Neural progenitor cell (in vitro differentiated cells): ENCODE data around the gene BARX1. TPM values are rescaled to one million over a fixed set of nuclear protein-coding genes. Genes with fewer than 3 reads are reported as not detected.

Source experiments
- DNase-seq: peaks from one replicate; pipeline ENCODE4 v3.0.0-alpha.2; 2016; ENCODE audit warnings: low spot score
- H2AFZ ChIP-seq: fragments of 200-600 bp; sonication (generic); replicated peaks from 2 replicates; pipeline ENCODE4 v1.6.1; 2016; ENCODE audit warnings: antibody characterized with exemption
- H3F3A ChIP-seq: fragments of 200-600 bp; sonication (generic); 2 replicates; pipeline ENCODE4 v1.6.1; 2016; ENCODE audit warnings: antibody characterized with exemption, low read depth
- H3K27ac ChIP-seq: fragments of 200-600 bp; sonication (generic); 2 replicates; pipeline ENCODE4 v1.5.1; 2016; ENCODE audit warnings: mild to moderate bottlenecking
- H3K27me3 ChIP-seq: fragments of 200-600 bp; sonication (generic); 2 replicates; pipeline ENCODE4 v1.6.1; 2016; ENCODE audit warnings: mild to moderate bottlenecking, moderate library complexity
- H3K36me3 ChIP-seq: fragments of 200-600 bp; sonication (generic); 2 replicates; pipeline ENCODE4 v1.5.1; 2016
- H3K4me1 ChIP-seq: fragments of 200-600 bp; sonication (generic); 2 replicates; pipeline ENCODE4 v1.6.1; 2016; ENCODE audit warnings: mixed run types
- H3K4me2 ChIP-seq: fragments of 200-600 bp; sonication (generic); 2 replicates; pipeline ENCODE4 v1.6.1; 2016
- H3K4me3 ChIP-seq: fragments of 200-600 bp; sonication (generic); 2 replicates; pipeline ENCODE4 v1.5.1; 2016
- H3K79me2 ChIP-seq: fragments of 200-600 bp; sonication (generic); 2 replicates; pipeline ENCODE4 v1.6.1; 2016; ENCODE audit warnings: low read depth
- H3K9ac ChIP-seq: fragments of 200-600 bp; sonication (generic); 2 replicates; pipeline ENCODE4 v1.6.1; 2016
- H3K9me3 ChIP-seq: fragments of 200-600 bp; sonication (generic); 2 replicates; pipeline ENCODE4 v1.5.1; 2016; ENCODE audit warnings: low read depth
- H4K20me1 ChIP-seq: fragments of 200-600 bp; sonication (generic); 2 replicates; pipeline ENCODE4 v1.6.1; 2016; ENCODE audit warnings: low read depth
- H3K27ac Mint-ChIP-seq: 3 replicates; pipeline ENCODE4 v1.8.0; 2021; ENCODE audit warnings: mixed read lengths
- H3K27me3 Mint-ChIP-seq: 2 replicates; pipeline ENCODE4 v1.8.0; 2022; ENCODE audit warnings: low read depth, mild to moderate bottlenecking, inconsistent platforms, moderate library complexity, mixed read lengths; ENCODE audit not compliant: insufficient read depth
- H3K36me3 Mint-ChIP-seq: 3 replicates; pipeline ENCODE4 v1.8.0; 2021; ENCODE audit warnings: mixed read lengths
- H3K4me1 Mint-ChIP-seq: 3 replicates; pipeline ENCODE4 v1.8.0; 2021; ENCODE audit warnings: mixed read lengths
- H3K4me3 Mint-ChIP-seq: 3 replicates; pipeline ENCODE4 v1.8.0; 2021; ENCODE audit warnings: mild to moderate bottlenecking, moderate library complexity, mixed read lengths
- H3K9me3 Mint-ChIP-seq: 3 replicates; pipeline ENCODE4 v1.8.0; 2020; ENCODE audit warnings: mixed read lengths
- CTCF ChIP-seq: fragments of 200-600 bp; sonication (generic); IDR thresholded peaks from 2 replicates; pipeline ENCODE4 v1.5.1; 2017; ENCODE audit warnings: antibody characterized with exemption, mild to moderate bottlenecking
- EZH2 ChIP-seq: fragments of 200-600 bp; sonication (generic); IDR thresholded peaks from 2 replicates; pipeline ENCODE4 v1.6.1; 2017; ENCODE audit warnings: antibody characterized with exemption, mild to moderate bottlenecking, moderate library complexity
- EZH2phosphoT487 ChIP-seq: fragments of 200-600 bp; sonication (generic); IDR thresholded peaks from 2 replicates; pipeline ENCODE4 v1.6.1; 2017; ENCODE audit warnings: antibody characterized with exemption
- total RNA-seq: library from RNA; depleted of rRNA; stranded (reverse); fragments of >200 nt; gene quantifications from 2 replicates; pipeline ENCODE4 v1.2.3, GENCODE V29; 2015; ENCODE audit warnings: low replicate concordance

BARX1 gene
- total RNA-seq, 1 donor from 2014 or later = 0.17 TPM

- TF ChIP-seq CTCF = peak; percentile 92
- TF ChIP-seq EZH2phosphoT487 = no peak
- Histone ChIP-seq H4K20me1 (peaks cover 39% of the 10 kb centered on the region), H3K9me3 (no peaks in the 10 kb centered on the region), H3K4me1 (peaks cover 13% of the 10 kb centered on the region), H3K4me3 (no peak overlapping the region), H3F3A (no peaks in the 10 kb centered on the region), H3K9ac (no peak overlapping the region), H2AFZ (no peak overlapping the region), H3K36me3 (no peaks in the 10 kb centered on the region), H3K27me3 (peaks cover 63% of the 10 kb centered on the region), H3K79me2 (no peaks in the 10 kb centered on the region), H3K4me2 (no peak overlapping the region), H3K27ac (no peak overlapping the region)
- Mint-ChIP-seq H3K4me1 (peaks cover 8% of the 10 kb centered on the region), H3K27ac (no peak overlapping the region), H3K9me3 (no peaks in the 10 kb centered on the region), H3K4me3 (no peak overlapping the region), H3K36me3 (no peaks in the 10 kb centered on the region), H3K27me3 (peaks cover 46% of the 10 kb centered on the region)
- DNase-seq = peak; percentile 93
Observed at GRCh38 chr9:93962561-93963440, 7.6 kb upstream of the BARX1 start.

GRCh38 chr9:93962017-93962416 is 6.9 kb upstream of the BARX1 start:
- Histone ChIP-seq H3F3A (no peaks in the 10 kb centered on the region), H2AFZ (no peak overlapping the region), H3K27ac (no peak overlapping the region), H3K36me3 (no peaks in the 10 kb centered on the region), H3K9me3 (no peaks in the 10 kb centered on the region), H4K20me1 (peaks cover 47% of the 10 kb centered on the region), H3K4me1 (peaks cover 13% of the 10 kb centered on the region), H3K4me2 (no peak overlapping the region), H3K27me3 (peaks cover 71% of the 10 kb centered on the region), H3K9ac (no peak overlapping the region), H3K79me2 (no peaks in the 10 kb centered on the region), H3K4me3 (no peak overlapping the region)
- no peak overlapping the region for H3K4me3 Mint-ChIP-seq
- H3K27ac Mint-ChIP-seq = no peak overlapping the region
- peaks cover 8% of the 10 kb centered on the region for H3K4me1 Mint-ChIP-seq
- no peaks in the 10 kb centered on the region for H3K9me3 Mint-ChIP-seq
- no peaks in the 10 kb centered on the region for H3K36me3 Mint-ChIP-seq
- TF ChIP-seq CTCF (no peak), EZH2phosphoT487 (no peak), EZH2 (no peak)
- no peak for DNase-seq
- H3K27me3 Mint-ChIP-seq = peaks cover 53% of the 10 kb centered on the region

DNA sequence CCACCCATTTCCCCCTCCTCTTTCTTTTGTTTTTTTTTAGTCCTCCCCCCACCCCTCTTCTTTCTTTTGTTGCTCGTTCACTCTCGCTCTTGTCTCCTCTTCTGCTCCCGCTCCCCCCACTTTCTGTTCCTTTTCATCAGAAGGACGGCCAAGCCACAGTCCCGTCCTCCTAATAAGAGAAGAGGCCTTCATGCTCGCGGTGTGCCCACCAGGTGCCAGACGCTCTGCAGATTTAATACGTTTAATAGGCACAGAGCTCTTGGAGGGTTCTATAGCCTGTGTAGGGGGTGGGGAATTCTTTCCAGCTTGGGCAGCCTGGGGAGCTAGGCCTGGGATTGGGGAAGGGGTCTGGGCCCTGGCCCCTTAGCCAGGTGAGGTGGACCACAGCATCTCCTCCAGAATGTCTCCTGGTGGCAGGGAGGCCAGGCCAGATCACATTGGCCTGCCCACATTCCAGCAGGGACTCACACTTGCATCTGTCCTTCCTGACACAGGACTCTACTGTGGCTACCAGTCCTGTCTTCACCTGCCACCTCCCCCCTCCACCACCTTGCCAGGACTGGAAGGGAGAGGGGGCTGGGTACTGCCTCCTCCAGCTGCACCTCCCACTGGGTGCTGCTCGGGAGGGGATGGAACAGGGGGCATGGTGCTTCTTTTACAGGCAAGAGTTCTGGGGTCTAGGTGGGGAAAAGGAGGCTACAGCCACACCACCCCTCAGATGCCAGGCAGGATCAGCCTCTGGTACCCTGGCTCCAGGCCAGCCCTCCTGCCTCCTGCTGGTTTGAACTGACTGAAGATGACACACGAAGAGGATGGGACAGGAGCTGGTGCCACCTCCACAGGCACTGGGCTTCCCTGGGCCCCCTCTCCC is 6.1 kb upstream of the BARX1 start:
- H3K27ac Mint-ChIP-seq = no peak overlapping the region
- no peaks in the 10 kb centered on the region for H3K79me2 ChIP-seq
- H3K27me3 ChIP-seq = peaks cover 79% of the 10 kb centered on the region
- H3K36me3 ChIP-seq = no peaks in the 10 kb centered on the region
- H3K4me3 Mint-ChIP-seq = no peak overlapping the region
- no peak overlapping the region for H3K27ac ChIP-seq
- H3K36me3 Mint-ChIP-seq = no peaks in the 10 kb centered on the region
- H3K27me3 Mint-ChIP-seq = peaks cover 58% of the 10 kb centered on the region
- DNase-seq = no peak
- H3K4me3 ChIP-seq = no peak overlapping the region
- no peak for TF ChIP-seq EZH2
- peak; percentile 84 for TF ChIP-seq EZH2phosphoT487
- TF ChIP-seq CTCF = no peak
- H3K4me2 ChIP-seq = no peak overlapping the region
- no peak overlapping the region for H2AFZ ChIP-seq
- H3K9me3 Mint-ChIP-seq = no peaks in the 10 kb centered on the region
- H3K9me3 ChIP-seq = no peaks in the 10 kb centered on the region
- H3K4me1 ChIP-seq = peaks cover 13% of the 10 kb centered on the region
- peaks cover 55% of the 10 kb centered on the region for H4K20me1 ChIP-seq
- H3F3A ChIP-seq = no peaks in the 10 kb centered on the region
- H3K4me1 Mint-ChIP-seq = peaks cover 8% of the 10 kb centered on the region
- H3K9ac ChIP-seq = no peak overlapping the region
